Measurements from ENCODE around the gene SENP3. TPM values are rescaled to one million over a fixed set of nuclear protein-coding genes. Genes with fewer than 3 reads are reported as not detected.

The SENP3 gene
- total and polyA plus RNA-seq, 2 of the 4 experiments (the other 2 are of a cell fraction), result 82.4 to 120 TPM

DNA sequence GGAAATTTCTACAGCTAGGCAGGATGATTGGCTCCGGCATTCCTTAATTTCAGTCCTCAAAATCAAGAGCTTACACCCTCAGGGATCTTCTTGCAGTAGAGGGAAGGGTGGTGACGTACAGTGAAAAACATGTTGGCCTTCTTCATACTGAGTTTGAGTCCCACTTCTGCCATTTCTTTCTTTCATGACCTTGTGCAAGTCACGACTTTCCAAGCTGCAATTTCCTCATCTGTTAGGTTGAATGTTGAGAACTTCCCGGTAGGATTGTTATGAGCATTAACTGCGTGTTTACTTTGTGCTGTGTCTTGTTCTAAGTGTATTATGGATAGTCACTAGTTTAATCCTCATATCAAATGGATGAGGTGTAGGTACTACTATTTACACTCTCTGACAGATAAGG is 7.9 kb downstream of the SENP3 start:
- no TSS peak for BruUV-seq (replicated peaks)

More for the DNA sequence above, 7.9 kb downstream of the SENP3 start:
- Histone ChIP-seq H2AK9ac (replicated peaks; ENCODE audit: low read depth, low read length, poor library complexity) (no peak overlapping the region), H4K91ac (ENCODE audit: insufficient read depth, low read depth, low read length) (no peak overlapping the region), H2BK120ac (ENCODE audit: low read depth, low read length) (no peak overlapping the region), H3K9ac (ENCODE audit: low read depth, low read length) (no peak overlapping the region), H3K9me3 (ENCODE audit: control insufficient read depth, insufficient read depth, low read length) (no peaks in the 10 kb centered on the region), H3K27me3 (ENCODE audit: control insufficient read depth, insufficient read depth, low read length) (no peaks in the 10 kb centered on the region), H3K36me3 (ENCODE audit: control insufficient read depth, insufficient read depth, low read length) (peaks cover 47% of the 10 kb centered on the region), H3K56ac (ENCODE audit: extremely low read depth, insufficient read depth, low read length) (no peak overlapping the region), H3K18ac (ENCODE audit: low read depth, low read length) (no peak overlapping the region), H3K23ac (ENCODE audit: low read depth, low read length) (no peak overlapping the region), H2AK5ac (ENCODE audit: low read depth, low read length) (no peak overlapping the region), H2BK15ac (ENCODE audit: low read depth, low read length) (no peak overlapping the region), H3K4ac (ENCODE audit: low read depth, low read length) (no peak overlapping the region), H2BK5ac (ENCODE audit: low read depth, low read length, poor library complexity, severe bottlenecking) (no peak overlapping the region), H2BK20ac (ENCODE audit: low read depth, low read length) (no peak overlapping the region), H3K9me1 (ENCODE audit: insufficient read depth, low read length) (peaks cover 2% of the 10 kb centered on the region; the same call in 1 of the 2 replicates), H3K4me3 (ENCODE audit: insufficient read depth, low read depth, low read length) (no peak overlapping the region), H4K5ac (ENCODE audit: low read depth, low read length) (no peak overlapping the region), H3K4me2 (ENCODE audit: low read depth, low read length) (no peak overlapping the region), H3K27ac (ENCODE audit: insufficient read depth, low read length) (no peak overlapping the region), H4K8ac (ENCODE audit: low read depth in 2 of 2, low read length in 2 of 2) (no peak overlapping the region), H4K20me1 (ENCODE audit: insufficient read depth, low read length) (peaks cover 19% of the 10 kb centered on the region), H3K14ac (replicated peaks; ENCODE audit: low read depth, low read length) (no peak overlapping the region), H2AFZ (replicated peaks; ENCODE audit: low read length, poor library complexity) (no peak overlapping the region), H3K4me1 (ENCODE audit: control insufficient read depth, insufficient read depth, low read length) (peaks cover 2% of the 10 kb centered on the region), H3K79me1 (ENCODE audit: low read depth in 1 of 2, low read length in 2 of 2) (peaks cover 16 to 48% of the 10 kb centered on the region in 2 experiments)
- CTCF ChIA-PET, result interaction anchor here (0.9 to 1.1 kb wide), 2 partner anchors 9 to 14 kb away, joined by 3 to 4 read pairs; partner anchors contain the start of gene MPDU1
- no CpG with 5 or more reads among the region's 5 CpGs for WGBS, 2 experiments (ENCODE audit: extremely low coverage in 2 of 2, insufficient read length in 1 of 2)
- TF ChIP-seq, protein P1, sequence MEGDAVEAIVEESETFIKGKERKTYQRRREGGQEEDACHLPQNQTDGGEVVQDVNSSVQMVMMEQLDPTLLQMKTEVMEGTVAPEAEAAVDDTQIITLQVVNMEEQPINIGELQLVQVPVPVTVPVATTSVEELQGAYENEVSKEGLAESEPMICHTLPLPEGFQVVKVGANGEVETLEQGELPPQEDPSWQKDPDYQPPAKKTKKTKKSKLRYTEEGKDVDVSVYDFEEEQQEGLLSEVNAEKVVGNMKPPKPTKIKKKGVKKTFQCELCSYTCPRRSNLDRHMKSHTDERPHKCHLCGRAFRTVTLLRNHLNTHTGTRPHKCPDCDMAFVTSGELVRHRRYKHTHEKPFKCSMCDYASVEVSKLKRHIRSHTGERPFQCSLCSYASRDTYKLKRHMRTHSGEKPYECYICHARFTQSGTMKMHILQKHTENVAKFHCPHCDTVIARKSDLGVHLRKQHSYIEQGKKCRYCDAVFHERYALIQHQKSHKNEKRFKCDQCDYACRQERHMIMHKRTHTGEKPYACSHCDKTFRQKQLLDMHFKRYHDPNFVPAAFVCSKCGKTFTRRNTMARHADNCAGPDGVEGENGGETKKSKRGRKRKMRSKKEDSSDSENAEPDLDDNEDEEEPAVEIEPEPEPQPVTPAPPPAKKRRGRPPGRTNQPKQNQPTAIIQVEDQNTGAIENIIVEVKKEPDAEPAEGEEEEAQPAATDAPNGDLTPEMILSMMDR (conservative IDR thresholded peaks at IDR 0.05; ENCODE audit: low read depth, low read length), result no peak
- TF ChIP-seq CEBPB (IDR thresholded peaks at IDR 0.05; ENCODE audit: low read depth, low read length), result no peak
- no peak for TF ChIP-seq NFE2L2 (IDR thresholded peaks at IDR 0.05; ENCODE audit: low read depth, low read length)
- TF ChIP-seq, protein P2, sequence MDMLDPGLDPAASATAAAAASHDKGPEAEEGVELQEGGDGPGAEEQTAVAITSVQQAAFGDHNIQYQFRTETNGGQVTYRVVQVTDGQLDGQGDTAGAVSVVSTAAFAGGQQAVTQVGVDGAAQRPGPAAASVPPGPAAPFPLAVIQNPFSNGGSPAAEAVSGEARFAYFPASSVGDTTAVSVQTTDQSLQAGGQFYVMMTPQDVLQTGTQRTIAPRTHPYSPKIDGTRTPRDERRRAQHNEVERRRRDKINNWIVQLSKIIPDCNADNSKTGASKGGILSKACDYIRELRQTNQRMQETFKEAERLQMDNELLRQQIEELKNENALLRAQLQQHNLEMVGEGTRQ (IDR thresholded peaks at IDR 0.05; ENCODE audit: low read depth, low read length), result no peak
- TF ChIP-seq MAZ (IDR thresholded peaks at IDR 0.05; ENCODE audit: borderline replicate concordance, low read depth, low read length), result no peak
- TF ChIP-seq RFX5 (IDR thresholded peaks at IDR 0.05; ENCODE audit: low read depth, low read length), result no peak
- TF ChIP-seq RCOR1 (IDR thresholded peaks at IDR 0.05; ENCODE audit: insufficient replicate concordance, low read length), result no peak
- TF ChIP-seq MAFK (IDR thresholded peaks at IDR 0.05; ENCODE audit: low read depth, low read length), result no peak
- no peak for TF ChIP-seq CHD1 (IDR thresholded peaks at IDR 0.05; ENCODE audit: low read depth, low read length)
- TF ChIP-seq POLR2A (IDR thresholded peaks at IDR 0.05; ENCODE audit: low read depth, low read length), result no peak
- TF ChIP-seq FOS (IDR thresholded peaks at IDR 0.05; ENCODE audit: low read depth, low read length), result no peak
- dilution Hi-C loops (cut with HindIII; ENCODE audit: low sequenced_read_pairs, unreplicated experiment), result no loop called here
- in situ Hi-C loops (cut with MboI; ENCODE audit: low sequenced_read_pairs), result no loop called here
- DNase-seq, result no peak
- ATAC-seq (ENCODE audit: low read depth), result no peak
- intact Hi-C loops (cut with micrococcal nuclease), result loop anchor here (10.0 kb wide), 2 partner anchors 245 to 525 kb away; partner anchors contain the start of genes NEURL4 and SLC16A11
- POLR2A ChIA-PET (ENCODE audit: unreplicated experiment), result no interaction called here

Data from IMR-90 (cell line).